Cardiac fibroblast (primary cell): Measurements from ENCODE around the gene MARCHF9.

Source experiments
- DNase-seq, 2 donors: peaks; one replicate each; pipeline versions ENCODE4 v3.0.0 to v3.0.0-alpha.2; 2010; ENCODE audit warnings: low read depth in 2 of 2
- H3K4me3 ChIP-seq, 2 donors: replicated peaks in 1 of 2; 1 replicate in 1 of 2; 2 replicates in 1 of 2; pipeline ENCODE4 v1.5.1; 2011; ENCODE audit warnings: low read depth in 2 of 2, low read length in 2 of 2, mild to moderate bottlenecking in 2 of 2, moderate library complexity in 1 of 2
- CTCF ChIP-seq: IDR thresholded peaks from one replicate; pipeline ENCODE4 v1.5.1; 2011; ENCODE audit warnings: low read depth, mild to moderate bottlenecking, low read length, inconsistent platforms

Gene MARCHF9

GRCh38 chr12:57759360-57759980 lies 4.6 kb downstream of the MARCHF9 start:
- peak in 1 of 2 donors; percentile 34 for DNase-seq
- TF ChIP-seq CTCF: peak; percentile 48
- H3K4me3 ChIP-seq: no peak overlapping the region

- no peak overlapping the region for H3K4me3 ChIP-seq
- no peak for DNase-seq
- no peak for TF ChIP-seq CTCF
Measured at GRCh38 chr12:57760347-57760982, 5.6 kb downstream of the MARCHF9 start.

GRCh38 chr12:57761391-57761998 lies 6.6 kb downstream of the MARCHF9 start:
- no peak for DNase-seq
- no peak overlapping the region for H3K4me3 ChIP-seq
- TF ChIP-seq CTCF: no peak

GRCh38 chr12:57762463-57762862 lies 7.6 kb downstream of the MARCHF9 start:
- no peak for TF ChIP-seq CTCF
- DNase-seq: no peak
- H3K4me3 ChIP-seq: no peak overlapping the region

- TF ChIP-seq CTCF: no peak
- no peak for DNase-seq
- no peak overlapping the region for H3K4me3 ChIP-seq
Measured at GRCh38 chr12:57763881-57764661, 9.2 kb downstream of the MARCHF9 start.

GRCh38 chr12:57764662-57765002 lies 9.7 kb downstream of the MARCHF9 start:
- H3K4me3 ChIP-seq: peak overlapping the region in 1 of 2 donors; percentile 41

More at GRCh38 chr12:57764662-57765002, 9.7 kb downstream of the MARCHF9 start:
- TF ChIP-seq CTCF: no peak
- DNase-seq: no peak
